Hematopoietic multipotent progenitor cell (in vitro differentiated cells): ENCODE results near the gene TACC3. TPM values are rescaled to one million over a fixed set of nuclear protein-coding genes. Genes with fewer than 3 reads are reported as not detected.
A peak's percentile ranks its signal among the peaks of the same experiment; 100 is the strongest.

Experiments used
- DNase-seq, 3 donors: peaks; one replicate each; pipeline ENCODE4 v3.0.0-alpha.2; 2011 to 2015; ENCODE audit warnings: low read depth in 2 of 3, low spot score in 2 of 3
- total RNA-seq: library from RNA; depleted of rRNA; stranded (reverse); fragments of >200 nt; gene quantifications from one replicate; pipeline ENCODE4 v1.2.3, GENCODE V29; 2012

The TACC3 gene
- total RNA-seq, 1 donor: 49.3 TPM

- DNase-seq: no peak
Observed at GRCh38 chr4:1743975-1744374, 22.7 kb downstream of the TACC3 start.

- DNase-seq: no peak
Observed at GRCh38 chr4:1744552-1744951, 23.2 kb downstream of the TACC3 start.

- no peak for DNase-seq
Observed at GRCh38 chr4:1745165-1745564, 23.8 kb downstream of the TACC3 start.

GRCh38 chr4:1745697-1746096 lies 24.4 kb downstream of the TACC3 start:
- no peak for DNase-seq

GRCh38 chr4:1746265-1746691 lies 25.0 kb downstream of the TACC3 start:
- peak; percentile 43 to 89 (median 85) for DNase-seq

- DNase-seq: no peak
Observed at GRCh38 chr4:1746919-1747602, 25.7 kb downstream of the TACC3 start.

GRCh38 chr4:1747603-1747967 lies 26.3 kb downstream of the TACC3 start:
- DNase-seq: no peak

- peak; percentile 61 to 93 (median 87) for DNase-seq
Observed at GRCh38 chr4:1748465-1748995, 27.2 kb downstream of the TACC3 start.

GRCh38 chr4:1749370-1749769 lies 28.0 kb downstream of the TACC3 start:
- no peak for DNase-seq

GRCh38 chr4:1749826-1750225 lies 28.5 kb downstream of the TACC3 start:
- no peak for DNase-seq

GRCh38 chr4:1750381-1751154 lies 29.2 kb downstream of the TACC3 start:
- DNase-seq: no peak

- DNase-seq: no peak
Observed at GRCh38 chr4:1751155-1751918, 30.0 kb downstream of the TACC3 start.

- no peak for DNase-seq
Observed at GRCh38 chr4:1751919-1752283, 30.6 kb downstream of the TACC3 start.

- DNase-seq: peak in 1 of 3 donors; percentile 40
Observed at GRCh38 chr4:1752284-1753041, 31.1 kb downstream of the TACC3 start.

GRCh38 chr4:1753294-1753696 lies 32.0 kb downstream of the TACC3 start:
- no peak for DNase-seq

- DNase-seq: no peak
Observed at GRCh38 chr4:1753697-1754311, 32.5 kb downstream of the TACC3 start.

GRCh38 chr4:1754336-1754735 lies 33.0 kb downstream of the TACC3 start:
- DNase-seq: no peak

GRCh38 chr4:1755297-1755696 lies 34.0 kb downstream of the TACC3 start:
- no peak for DNase-seq

GRCh38 chr4:1756079-1756478 lies 34.8 kb downstream of the TACC3 start:
- DNase-seq: no peak
